ENCODE data around the gene KRTAP2-4.
"Not testable (repeated sequence)": the region's sequence is repeated elsewhere in the genome, so short reads cannot be mapped to it uniquely, and the experiment has no call there.

KRTAP2-4 gene

GRCh38 chr17:41065829-41066624 is at the start of gene KRTAP2-4:
Gene KRTAP2-4, minus strand, starts transcription at chr17:41065879. Its CDS starts 34 bp downstream, at chr17:41065845.
- CTCF ChIA-PET = no interaction called here
- Mint-ChIP-seq H3K4me3 (no peak within 1 kb of the TSS), H3K27ac (no peak within 1 kb of the TSS), H3K36me3 (no peaks in the 10 kb centered on the region), H3K4me1 (no peaks in the 10 kb centered on the region), H3K9me3 (no peaks in the 10 kb centered on the region), H3K27me3 (peaks cover 8% of the 10 kb centered on the region)
- no peak for DNase-seq

GRCh38 chr17:41111151-41111885 is 45.6 kb upstream of the KRTAP2-4 start:
- Mint-ChIP-seq H3K4me1 (peaks cover 6% of the 10 kb centered on the region), H3K9me3 (peaks cover 9% of the 10 kb centered on the region), H3K36me3 (peaks cover 1% of the 10 kb centered on the region)

GRCh38 chr17:41108728-41109386 is 43.2 kb upstream of the KRTAP2-4 start:
- H3K9me3 Mint-ChIP-seq, CTCF ChIA-PET, H3K4me3 Mint-ChIP-seq, H3K4me1 Mint-ChIP-seq, H3K36me3 Mint-ChIP-seq, H3K27ac Mint-ChIP-seq, DNase-seq: not testable (repeated sequence)
- peaks cover 10% of the 10 kb centered on the region for H3K27me3 Mint-ChIP-seq

More at GRCh38 chr17:41111151-41111885, 45.6 kb upstream of the KRTAP2-4 start:
- DNase-seq = no peak
- no peak overlapping the region for H3K27ac Mint-ChIP-seq
- peaks cover 13% of the 10 kb centered on the region for H3K27me3 Mint-ChIP-seq
- H3K4me3 Mint-ChIP-seq = no peak overlapping the region
- CTCF ChIA-PET = no interaction called here

GRCh38 chr17:41107941-41108450 is 42.3 kb upstream of the KRTAP2-4 start:
- Mint-ChIP-seq H3K4me1 (peaks cover 6% of the 10 kb centered on the region), H3K4me3 (no peak overlapping the region), H3K36me3 (peaks cover 1% of the 10 kb centered on the region), H3K27me3 (peaks cover 10% of the 10 kb centered on the region), H3K27ac (no peak overlapping the region), H3K9me3 (peaks cover 7% of the 10 kb centered on the region)
- CTCF ChIA-PET = no interaction called here
- DNase-seq = no peak

- DNase-seq, H3K27ac Mint-ChIP-seq, CTCF ChIA-PET, H3K4me1 Mint-ChIP-seq, H3K9me3 Mint-ChIP-seq, H3K36me3 Mint-ChIP-seq, H3K4me3 Mint-ChIP-seq: not testable (repeated sequence)
- peaks cover 15% of the 10 kb centered on the region for H3K27me3 Mint-ChIP-seq
These were observed 39.7 kb upstream of the KRTAP2-4 start, which contains the start of gene KRTAP4-9 for GRCh38 chr17:41105347-41105746. Gene KRTAP4-9, plus strand, starts transcription at chr17:41105389. Its CDS starts 0 bp downstream, at chr17:41105389.

- H3K36me3 Mint-ChIP-seq, H3K4me1 Mint-ChIP-seq, H3K27me3 Mint-ChIP-seq, DNase-seq, H3K27ac Mint-ChIP-seq, H3K4me3 Mint-ChIP-seq, H3K9me3 Mint-ChIP-seq, CTCF ChIA-PET: not testable (repeated sequence)
These were observed 38.8 kb upstream of the KRTAP2-4 start for GRCh38 chr17:41104386-41105038.

GRCh38 chr17:41103896-41104295 is 38.2 kb upstream of the KRTAP2-4 start:
- CTCF ChIA-PET = no interaction called here
- DNase-seq = no peak
- H3K9me3 Mint-ChIP-seq = peaks cover 5% of the 10 kb centered on the region
- H3K4me3 Mint-ChIP-seq = no peak overlapping the region
- H3K27me3 Mint-ChIP-seq = peaks cover 10% of the 10 kb centered on the region
- H3K4me1 Mint-ChIP-seq = peaks cover 6% of the 10 kb centered on the region
- no peaks in the 10 kb centered on the region for H3K36me3 Mint-ChIP-seq
- no peak overlapping the region for H3K27ac Mint-ChIP-seq

- CTCF ChIA-PET = no interaction called here
- Mint-ChIP-seq H3K4me1 (no peaks in the 10 kb centered on the region), H3K36me3 (no peaks in the 10 kb centered on the region), H3K27me3 (peaks cover 13% of the 10 kb centered on the region), H3K4me3 (no peak within 1 kb of the TSS), H3K9me3 (no peaks in the 10 kb centered on the region), H3K27ac (no peak within 1 kb of the TSS)
- no peak for DNase-seq
These were observed 36.0 kb upstream of the KRTAP2-4 start, which contains the start of gene KRTAP4-16 for GRCh38 chr17:41101586-41102259. Gene KRTAP4-16, minus strand, starts transcription at chr17:41102209. Its CDS starts 0 bp downstream, at chr17:41102209.

- H3K36me3 Mint-ChIP-seq, H3K27ac Mint-ChIP-seq, DNase-seq, CTCF ChIA-PET, H3K4me3 Mint-ChIP-seq, H3K27me3 Mint-ChIP-seq, H3K9me3 Mint-ChIP-seq, H3K4me1 Mint-ChIP-seq: not testable (repeated sequence)
These were observed 34.2 kb upstream of the KRTAP2-4 start for GRCh38 chr17:41099682-41100480.

- CTCF ChIA-PET = no interaction called here
- H3K4me1 Mint-ChIP-seq = no peaks in the 10 kb centered on the region
- H3K9me3 Mint-ChIP-seq = no peaks in the 10 kb centered on the region
- DNase-seq = no peak
- H3K27me3 Mint-ChIP-seq = peaks cover 16% of the 10 kb centered on the region
- H3K36me3 Mint-ChIP-seq = no peaks in the 10 kb centered on the region
- no peak overlapping the region for H3K27ac Mint-ChIP-seq
- no peak overlapping the region for H3K4me3 Mint-ChIP-seq
These were observed 32.8 kb upstream of the KRTAP2-4 start for GRCh38 chr17:41098481-41098880.

- Mint-ChIP-seq H3K4me1 (no peaks in the 10 kb centered on the region), H3K9me3 (peaks cover 1% of the 10 kb centered on the region), H3K4me3 (no peak within 1 kb of the TSS), H3K27ac (no peak within 1 kb of the TSS), H3K36me3 (no peaks in the 10 kb centered on the region), H3K27me3 (peaks cover 16% of the 10 kb centered on the region)
- DNase-seq = no peak
- CTCF ChIA-PET = no interaction called here
These were observed 32.4 kb upstream of the KRTAP2-4 start, which contains the start of gene KRTAP4-8 for GRCh38 chr17:41098042-41098441. Gene KRTAP4-8, minus strand, starts transcription at chr17:41098142. Its CDS starts 58 bp downstream, at chr17:41098084.

GRCh38 chr17:41096055-41096454 is 30.4 kb upstream of the KRTAP2-4 start:
- Mint-ChIP-seq H3K4me1 (no peaks in the 10 kb centered on the region), H3K27ac (no peak overlapping the region), H3K27me3 (peaks cover 12% of the 10 kb centered on the region), H3K9me3 (peaks cover 3% of the 10 kb centered on the region), H3K36me3 (no peaks in the 10 kb centered on the region), H3K4me3 (no peak overlapping the region)
- DNase-seq = no peak
- CTCF ChIA-PET = no interaction called here

Measured in activated naive CD4-positive, alpha-beta T cell treated with anti-CD3 and anti-CD28 coated beads, Interleukin-2, amount 10 ng/mL, durations not matched to agents 7 days and 5 days (primary cell).